GM19324 (cell line): ENCODE measurements around the gene KCNA10.

ENCODE experiments used
- ATAC-seq: cut with Tn5 transposase; IDR thresholded peaks from one replicate; pipeline ENCODE4 v1.9.1; 2021; ENCODE audit warnings: mild to moderate bottlenecking, moderate library complexity; ENCODE audit not compliant: unreplicated experiment, low FRiP score

Gene KCNA10

GRCh38 chr1:110519125-110519810 is at the start of gene KCNA10:
TSS of gene KCNA10 (minus strand) at chr1:110519175. CDS start at chr1:110518787, 388 bp downstream.
- no peak for ATAC-seq

DNA sequence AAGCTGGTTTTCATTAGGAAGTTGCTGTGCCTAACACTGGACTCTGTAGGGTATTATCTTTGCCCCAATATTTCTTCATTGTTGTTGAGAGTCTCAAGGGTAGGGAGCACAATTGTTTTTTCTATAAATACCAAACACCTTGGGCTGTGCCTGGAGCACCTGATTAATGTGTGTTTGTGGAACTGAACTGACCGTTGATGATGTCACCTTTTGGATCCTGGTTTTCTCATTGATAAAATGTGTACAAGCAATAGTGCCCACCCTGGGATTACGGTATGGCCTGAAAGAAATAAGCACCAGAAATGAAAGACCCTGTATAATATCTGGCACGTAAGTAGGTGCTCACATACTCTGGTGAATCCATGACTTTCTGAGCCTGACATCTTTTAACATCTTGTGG is 47.9 kb upstream of the KCNA10 start:
- ATAC-seq: no peak

DNA sequence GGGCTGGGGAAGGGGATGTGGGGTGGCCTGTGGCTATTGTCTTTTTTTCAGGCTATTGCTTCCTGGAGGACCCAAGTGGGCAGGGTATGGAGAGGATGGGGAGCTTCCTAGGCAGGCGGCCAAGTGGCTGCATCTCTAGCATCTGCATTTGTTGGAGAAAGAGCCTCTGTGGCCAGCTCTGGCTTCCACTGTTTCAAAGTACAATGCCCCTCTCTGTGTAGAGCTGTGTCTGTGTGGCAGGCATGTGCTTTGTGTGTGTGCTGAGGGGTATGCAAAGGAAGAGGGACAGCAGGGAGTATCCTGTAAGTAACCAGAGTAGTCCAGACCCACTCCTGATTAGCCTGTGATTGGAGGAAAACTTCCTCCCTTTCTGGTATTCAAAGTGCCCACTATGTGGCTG is 46.6 kb upstream of the KCNA10 start:
- ATAC-seq: no peak

DNA sequence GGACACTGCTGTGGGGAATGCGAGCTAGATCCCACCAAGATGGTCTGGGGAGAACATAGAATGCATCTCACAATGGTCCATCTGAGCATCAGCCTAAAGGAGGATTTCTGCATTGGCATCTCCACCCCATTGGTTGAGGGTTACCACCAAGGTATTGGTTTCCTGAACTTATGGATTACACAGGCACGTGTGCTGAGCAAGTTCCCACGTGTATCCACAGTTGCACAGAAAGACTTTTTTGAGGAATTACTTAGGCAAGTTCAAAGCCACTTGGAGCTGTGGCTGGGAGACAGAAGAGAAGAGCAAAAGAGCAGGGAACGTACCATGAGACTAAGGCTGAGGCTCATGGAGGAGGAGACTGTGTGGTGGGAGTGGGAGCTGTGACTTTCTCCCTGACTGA is 44.1 kb upstream of the KCNA10 start:
- ATAC-seq: no peak

GRCh38 chr1:110561596-110561995 is 42.6 kb upstream of the KCNA10 start:
- no peak for ATAC-seq

DNA sequence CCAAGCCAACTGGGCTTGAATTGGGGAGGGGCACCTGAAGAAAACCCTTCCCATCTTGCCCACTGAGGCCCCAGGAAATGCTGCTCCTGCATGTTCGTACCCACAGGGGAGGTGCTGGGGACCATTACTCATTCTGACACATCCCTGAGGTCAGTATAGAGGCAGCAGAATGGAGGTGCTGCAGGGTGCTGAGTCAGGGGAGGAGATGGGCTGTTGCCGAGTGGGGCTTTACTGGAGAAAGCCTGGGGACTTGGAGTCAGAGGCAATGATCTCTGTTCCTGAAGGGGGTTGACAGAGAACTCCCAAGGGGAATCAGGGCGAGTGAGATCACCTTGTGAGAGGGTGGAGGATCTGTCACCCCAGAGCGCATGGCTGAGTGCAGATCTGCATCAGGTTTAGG is 40.2 kb upstream of the KCNA10 start:
- no peak for ATAC-seq

DNA sequence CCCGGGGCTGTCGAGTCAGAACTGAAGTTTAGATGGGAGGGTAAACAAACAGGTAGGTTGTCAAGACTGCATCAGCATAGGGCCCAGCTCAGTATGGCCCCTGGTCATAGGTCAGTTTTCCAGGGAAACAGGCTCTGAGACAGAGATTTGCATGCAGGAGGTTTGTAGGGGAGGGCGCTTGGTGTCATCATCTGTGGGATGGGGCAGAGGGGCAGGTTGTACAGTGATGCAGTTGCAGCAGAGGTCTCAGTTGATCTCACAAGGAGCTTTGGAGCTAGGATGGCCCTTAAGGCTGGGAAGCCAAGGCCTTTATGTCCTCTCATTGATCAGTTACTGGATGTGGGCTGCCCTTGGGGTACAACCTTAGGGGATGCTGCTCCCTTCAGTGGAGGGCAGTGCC is 38.5 kb upstream of the KCNA10 start:
- ATAC-seq: no peak

- no peak for ATAC-seq
Observed at GRCh38 chr1:110556471-110556807, 37.5 kb upstream of the KCNA10 start.

- ATAC-seq: no peak
Observed at GRCh38 chr1:110555807-110556470, 37.0 kb upstream of the KCNA10 start.

GRCh38 chr1:110554871-110555801 is 36.2 kb upstream of the KCNA10 start:
- ATAC-seq: no peak

DNA sequence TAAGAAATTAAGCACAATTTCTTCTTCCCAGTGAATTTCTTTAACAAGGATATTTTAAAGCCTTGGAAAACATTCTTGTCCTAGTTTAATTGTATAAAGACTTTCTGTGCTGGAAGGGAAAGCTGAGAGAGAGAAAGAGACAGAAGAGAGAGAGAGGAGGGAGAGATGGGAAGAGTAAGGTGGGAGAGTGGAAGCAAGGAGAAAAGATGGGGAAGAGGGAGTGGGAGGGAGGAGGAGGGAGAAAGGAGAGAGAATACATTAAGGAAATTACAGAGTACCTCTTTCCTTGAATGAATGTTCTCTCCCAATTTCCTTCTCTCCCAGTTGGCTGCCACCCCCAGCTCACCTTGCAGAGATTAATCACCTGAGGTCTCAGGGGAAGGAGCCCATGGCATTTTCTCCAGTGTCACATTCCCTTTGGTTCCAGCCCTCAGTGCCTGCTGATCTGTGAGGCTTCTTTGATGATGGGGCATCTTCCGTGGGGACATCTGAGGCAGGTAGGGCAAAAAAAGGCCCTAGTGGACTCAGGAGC is 32.4 kb upstream of the KCNA10 start:
- no peak for ATAC-seq

GRCh38 chr1:110549831-110550230 is 30.9 kb upstream of the KCNA10 start:
- ATAC-seq: no peak

GRCh38 chr1:110548381-110548780 is 29.4 kb upstream of the KCNA10 start:
- ATAC-seq: no peak

DNA sequence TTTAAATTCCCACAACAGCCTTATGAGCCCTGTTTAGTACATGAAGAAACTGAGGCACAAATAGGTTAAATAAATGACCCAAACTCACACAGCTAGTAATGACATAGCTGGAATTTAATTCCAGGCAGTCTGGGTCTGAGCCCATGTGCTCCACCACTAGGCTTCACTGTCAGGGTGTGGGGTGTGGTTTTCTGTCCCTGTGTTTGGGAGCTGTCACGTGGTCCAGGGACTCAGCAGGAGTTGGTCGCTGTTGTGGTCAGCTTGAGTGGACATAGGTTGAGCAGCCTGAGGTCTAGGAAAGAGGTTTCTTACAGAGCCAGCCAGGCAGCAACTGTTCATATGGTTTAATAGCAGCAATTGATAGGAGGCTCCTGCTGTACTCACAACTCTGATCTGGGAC is 28.0 kb upstream of the KCNA10 start:
- no peak for ATAC-seq

DNA sequence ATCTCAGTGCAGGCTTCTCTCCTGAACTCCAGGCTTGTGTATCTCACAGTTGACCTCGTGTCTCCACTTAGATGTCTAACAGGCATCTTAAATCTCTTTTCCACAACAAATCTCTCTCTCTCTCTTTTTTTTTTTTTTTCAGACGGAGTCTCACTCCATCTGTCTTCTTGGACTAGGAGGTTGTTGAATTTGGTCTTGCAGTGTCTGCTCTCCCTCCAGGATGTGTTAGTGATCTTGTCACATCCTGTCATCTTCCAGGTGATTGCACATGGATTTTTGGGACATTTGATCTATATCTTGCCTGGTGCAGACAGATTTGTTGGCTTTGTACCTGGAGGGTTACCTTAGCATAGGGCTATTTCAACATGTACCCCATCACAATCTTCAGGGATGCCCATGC is 26.5 kb upstream of the KCNA10 start:
- no peak for ATAC-seq

DNA sequence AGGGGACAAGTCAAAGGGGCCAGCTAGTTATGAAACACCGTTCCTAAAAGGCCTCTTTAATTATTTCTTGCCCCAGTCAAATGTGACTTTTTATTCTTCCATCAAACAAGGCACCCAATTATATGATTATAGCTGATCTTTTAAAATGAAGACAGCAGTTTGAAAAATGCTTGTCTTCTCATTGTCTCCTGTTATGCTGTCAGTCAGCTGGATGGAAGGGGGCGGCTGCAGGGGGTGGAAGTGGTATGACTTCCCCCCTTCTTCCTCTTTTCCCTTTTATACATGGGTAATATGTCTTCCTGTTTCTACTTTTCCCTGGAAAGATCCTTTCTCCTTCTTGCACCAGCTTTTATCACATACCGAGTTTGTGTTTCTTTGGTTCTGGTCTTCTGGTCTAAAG is 25.8 kb upstream of the KCNA10 start:
- no peak for ATAC-seq

- ATAC-seq: no peak
Observed at GRCh38 chr1:110542725-110543124, 23.8 kb upstream of the KCNA10 start.

GRCh38 chr1:110541906-110542395 is 23.0 kb upstream of the KCNA10 start:
- no peak for ATAC-seq

DNA sequence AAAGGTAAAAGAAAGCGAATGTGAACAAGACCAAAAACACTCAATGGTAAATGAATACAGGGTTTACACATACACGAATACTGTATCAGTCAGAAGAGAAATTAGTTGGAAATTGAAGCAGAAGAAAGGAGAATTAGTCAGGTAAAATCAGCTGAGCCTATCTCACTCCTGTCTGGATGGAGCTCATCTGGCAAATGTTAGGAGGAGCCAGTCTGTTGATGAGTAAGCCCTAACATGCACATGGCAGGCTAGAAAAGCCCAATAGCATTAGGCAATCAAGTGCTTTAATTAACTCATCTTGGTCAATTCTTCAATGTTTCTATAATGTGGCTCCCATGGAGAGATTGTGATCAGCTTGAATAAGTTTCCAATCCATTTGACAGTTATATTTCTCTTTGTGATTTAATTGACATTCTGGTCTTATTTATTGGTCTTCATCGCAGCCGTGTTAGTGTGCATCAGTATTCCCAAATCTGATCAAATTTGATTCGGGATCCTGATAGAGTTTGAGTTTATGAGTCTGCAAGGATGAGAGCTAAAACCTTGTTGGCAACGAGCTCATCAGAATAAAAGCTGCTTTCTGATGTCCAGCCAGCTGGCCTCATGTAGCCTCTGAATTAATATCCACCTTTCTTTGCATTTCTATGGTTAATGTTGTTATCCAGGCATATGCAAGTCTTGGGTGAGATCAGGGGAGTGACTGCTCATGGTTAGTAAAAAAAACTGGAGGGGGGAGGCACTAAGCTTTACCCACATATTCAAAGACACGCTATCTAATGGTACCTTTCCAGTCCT is 22.1 kb upstream of the KCNA10 start:
- ATAC-seq: no peak

DNA sequence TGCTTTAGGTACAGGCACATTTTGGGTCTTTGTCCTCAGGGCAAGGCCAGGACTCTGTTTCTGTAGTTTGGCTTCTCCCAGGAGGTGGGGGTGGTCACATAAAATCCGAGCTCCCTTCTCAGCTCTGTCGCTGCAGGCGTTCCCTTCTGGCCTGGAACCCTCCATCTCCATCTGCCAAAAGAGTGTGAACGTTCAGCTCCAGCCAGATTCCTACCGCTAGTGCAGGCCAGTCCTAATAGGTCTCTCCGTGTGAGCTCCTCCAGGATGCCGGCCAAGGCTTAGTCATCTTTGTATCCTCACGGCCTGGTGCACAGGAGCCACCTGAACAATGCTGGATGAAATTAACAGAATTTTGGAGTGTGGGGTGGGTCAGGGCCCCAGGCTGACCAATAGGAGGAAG is 19.9 kb upstream of the KCNA10 start:
- ATAC-seq: no peak
